GM04504 (cell line): ENCODE data around the gene GFPT1.

Experiments
- DNase-seq: peaks from one replicate; pipeline ENCODE4 v3.0.0-alpha.2; 2012; ENCODE audit warnings: low read depth

GFPT1 gene

GRCh38 chr2:69291004-69291650 lies 95.9 kb downstream of the GFPT1 start:
- no peak for DNase-seq

- no peak for DNase-seq
These were observed 98.6 kb downstream of the GFPT1 start for GRCh38 chr2:69288429-69288828.

- no peak for DNase-seq
These were observed 99.5 kb downstream of the GFPT1 start for GRCh38 chr2:69287544-69287943.

GRCh38 chr2:69285379-69285894 lies 101.6 kb downstream of the GFPT1 start:
- no peak for DNase-seq

GRCh38 chr2:69280796-69281412 lies 106.1 kb downstream of the GFPT1 start:
- no peak for DNase-seq

GRCh38 chr2:69279931-69280681 lies 106.9 kb downstream of the GFPT1 start:
- no peak for DNase-seq

- DNase-seq, result no peak
These were observed 107.8 kb downstream of the GFPT1 start for GRCh38 chr2:69279211-69279610.

- DNase-seq, result no peak
These were observed 108.7 kb downstream of the GFPT1 start for GRCh38 chr2:69278366-69278765.

- DNase-seq, result no peak
These were observed 111.5 kb downstream of the GFPT1 start for GRCh38 chr2:69275490-69275889.

GRCh38 chr2:69272803-69273471 lies 114.1 kb downstream of the GFPT1 start:
- no peak for DNase-seq

GRCh38 chr2:69271831-69272257 lies 115.2 kb downstream of the GFPT1 start:
- DNase-seq, result peak; percentile 59
